Endothelial cell of umbilical vein (primary cell): ENCODE results near the gene TMEM178B. TPM values are rescaled to one million over a fixed set of nuclear protein-coding genes. Genes with fewer than 3 reads are reported as not detected.

Experiments
- BruUV-seq: library from RNA; stranded (reverse); fragments of 400-500 nt; replicated peaks from 2 replicates; lab custom pipeline; 2021; lab: Mats Ljungman, UMichigan
- CTCF ChIA-PET: fragments of 300-600, 350-600 bp; sonication (Branson Sonifier 250); formaldehyde crosslinking; loops from one replicate; lab custom pipeline; 2021; ENCODE audit warnings: antibody characterized with exemption, inconsistent platforms; lab: Charles Lee
- POLR2A ChIA-PET: fragments of 300-600, 350-600 bp; sonication (Branson Sonifier 250); formaldehyde crosslinking; loops from one replicate; lab custom pipeline; 2021; ENCODE audit warnings: antibody characterized with exemption, inconsistent platforms; lab: Charles Lee
- DNase-seq: peaks from one replicate; pipeline ENCODE4 v3.0.0-alpha.2; 2011; ENCODE audit warnings: low read depth, low spot score
- FAIRE-seq: peaks from 2 replicates; lab custom pipeline; 2011; peaks lifted over from hg19 to GRCh38; lab: Jason Lieb, UNC
- H2AFZ ChIP-seq: 2 replicates; pipeline ENCODE4 v1.6.0; 2012; ENCODE audit warnings: low read depth, low read length, control low read depth, inconsistent platforms
- H3K27ac ChIP-seq: 2 replicates; pipeline ENCODE4 v1.5.1; 2011; ENCODE audit warnings: low read depth, mild to moderate bottlenecking, control low read depth, low read length, moderate library complexity; ENCODE audit not compliant: insufficient read depth
- H3K27me3 ChIP-seq, 2 experiments: 2 replicates each; pipeline versions ENCODE4 v1.6.0 to v1.6.1; 2011; ENCODE audit warnings: low read length in 2 of 2, mixed read lengths in 1 of 2; ENCODE audit not compliant: control insufficient read depth in 2 of 2, insufficient read depth in 2 of 2
- H3K36me3 ChIP-seq, 2 experiments: 2 replicates in 1 of 2; 3 replicates in 1 of 2; pipeline ENCODE4 v1.5.1; 2011; ENCODE audit warnings: low read length in 2 of 2, mild to moderate bottlenecking in 1 of 2, moderate library complexity in 1 of 2; ENCODE audit not compliant: control insufficient read depth in 2 of 2, insufficient read depth in 2 of 2; ENCODE audit errors: extremely low read depth in 1 of 2
- H3K4me1 ChIP-seq: 3 replicates; pipeline ENCODE4 v1.5.1; 2011; ENCODE audit warnings: mild to moderate bottlenecking, low read length; ENCODE audit not compliant: control insufficient read depth, insufficient read depth; ENCODE audit errors: extremely low read depth
- H3K4me2 ChIP-seq: 2 replicates; pipeline ENCODE4 v1.6.1; 2011; ENCODE audit warnings: low read length, control low read depth, mixed read lengths; ENCODE audit not compliant: insufficient read depth
- H3K4me3 ChIP-seq, 3 experiments: fragments of 200-600 bp in 1 of 3; sonication (generic), shearing (Covaris generic) in 1 of 3; replicated peaks in 1 of 3; 2 replicates each; pipeline ENCODE4 v1.5.1; 2011 to 2016; ENCODE audit warnings: control low read depth in 3 of 3, low read length in 3 of 3, mild to moderate bottlenecking in 2 of 3, inconsistent platforms in 1 of 3, low read depth in 1 of 3, moderate library complexity in 1 of 3; ENCODE audit not compliant: insufficient read depth in 1 of 3
- H3K79me2 ChIP-seq: 2 replicates; pipeline ENCODE4 v1.6.0; 2012; ENCODE audit warnings: low read length, inconsistent platforms; ENCODE audit not compliant: control insufficient read depth, insufficient read depth
- H3K9ac ChIP-seq: replicated peaks from 2 replicates; pipeline ENCODE3; 2011; ENCODE audit warnings: low read length, control low read depth; ENCODE audit not compliant: insufficient read depth; ENCODE audit errors: extremely low read depth
- H3K9me1 ChIP-seq: replicated peaks from 3 replicates; pipeline ENCODE4 v1.6.0; 2011; ENCODE audit warnings: mild to moderate bottlenecking, low read length; ENCODE audit not compliant: control insufficient read depth, insufficient read depth; ENCODE audit errors: extremely low read depth
- H3K9me3 ChIP-seq: replicated peaks from 2 replicates; pipeline ENCODE4 v1.5.1; 2012; ENCODE audit warnings: low read length, inconsistent platforms; ENCODE audit not compliant: control insufficient read depth, insufficient read depth
- H4K20me1 ChIP-seq: replicated peaks from 2 replicates; pipeline ENCODE3; 2011; ENCODE audit warnings: mild to moderate bottlenecking, low read length; ENCODE audit not compliant: control insufficient read depth, insufficient read depth; ENCODE audit errors: extremely low read depth
- CTCF ChIP-seq, 2 donors: IDR thresholded peaks; 1 replicate in 1 of 2; 2 replicates in 1 of 2; pipeline ENCODE4 v1.5.1; 2011; ENCODE audit warnings: low read length in 2 of 2, mild to moderate bottlenecking in 2 of 2, moderate library complexity in 2 of 2, control low read depth in 1 of 2, inconsistent platforms in 1 of 2, low read depth in 1 of 2; ENCODE audit not compliant: insufficient read depth in 1 of 2; ENCODE audit errors: extremely low read depth in 1 of 2
- FOS ChIP-seq: IDR thresholded peaks from 2 replicates; pipeline ENCODE4 v1.6.1; 2011; ENCODE audit warnings: mild to moderate bottlenecking, low read length, moderate library complexity, borderline replicate concordance; ENCODE audit not compliant: insufficient read depth
- GATA2 ChIP-seq: IDR thresholded peaks from 2 replicates; pipeline ENCODE4 v1.7.0; 2011; ENCODE audit warnings: low read depth, mild to moderate bottlenecking, moderate library complexity, mixed read lengths, low read length; ENCODE audit not compliant: insufficient read length, insufficient read depth
- MAX ChIP-seq: IDR thresholded peaks from 2 replicates; pipeline ENCODE4 v1.6.1; 2011; ENCODE audit not compliant: insufficient read depth, insufficient read length
- MYC ChIP-seq: IDR thresholded peaks from one replicate; pipeline ENCODE4 v1.6.1; 2011; ENCODE audit warnings: mild to moderate bottlenecking, low read depth, low read length
- POLR2AphosphoS5 ChIP-seq: IDR thresholded peaks from 2 replicates; pipeline ENCODE4 v1.6.1; 2012; ENCODE audit warnings: low read depth, mild to moderate bottlenecking, control low read depth, low read length, moderate library complexity; ENCODE audit not compliant: insufficient read depth
- dilution Hi-C: fragments of 300-500 bp; cut with MboI; formaldehyde crosslinking; loops from one replicate; pipeline ENCODE4 v1.15.0; 2019; ENCODE audit warnings: low sequenced_read_pairs; ENCODE audit not compliant: extremely low pct_ligation_motif_present
- intact Hi-C: fragments of 100-400 bp; cut with micrococcal nuclease; formaldehyde crosslinking; loops from one replicate; pipeline ENCODE4 v1.10.0; 2022
- polyA plus RNA-seq, 4 experiments: library from polyadenylated mRNA; depleted of rRNA in 3 of 4; stranded (reverse) in 3 of 4; unstranded in 1 of 4; fragments of >200 nt; gene quantifications; 2 replicates each; pipeline versions ENCODE4 v1.2.1 to v1.2.3, GENCODE V29; 2011 to 2012; ENCODE audit warnings: missing spikeins in 1 of 4
- total RNA-seq: library from RNA; stranded (reverse); gene quantifications from 2 replicates; pipeline ENCODE4 v1.2.3, GENCODE V29; 2021

Gene TMEM178B
- total and polyA plus RNA-seq, 2 donors (not counting 3 experiments of a cell fraction or from before 2014, with no cell fraction given), result not detected

- Histone ChIP-seq H3K36me3 (no peaks in the 10 kb centered on the region), H3K4me3 (no peak overlapping the region), H3K79me2 (no peaks in the 10 kb centered on the region), H4K20me1 (no peaks in the 10 kb centered on the region), H3K4me2 (no peak overlapping the region), H2AFZ (no peak overlapping the region), H3K27ac (no peak overlapping the region), H3K27me3 (peaks cover 1 to 5% of the 10 kb centered on the region in 2 experiments), H3K9me1 (no peaks in the 10 kb centered on the region), H3K9ac (no peak overlapping the region), H3K4me1 (no peaks in the 10 kb centered on the region), H3K9me3 (no peaks in the 10 kb centered on the region)
- no TSS peak for BruUV-seq
- ChIA-PET POLR2A (no interaction called here), CTCF (interaction anchor here (1.0 kb wide), 1 partner anchor 17 kb away, joined by 3 read pairs; no protein-coding TSS in a partner anchor)
- no peak for TF ChIP-seq MYC
- no peak for TF ChIP-seq MAX
- no peak for TF ChIP-seq FOS
- no peak for TF ChIP-seq POLR2AphosphoS5
- dilution Hi-C loops, result no loop called here
- no peak for DNase-seq
- intact Hi-C loops, result no loop called here
- no peak for FAIRE-seq
These were observed 442.1 kb downstream of the TMEM178B start for GRCh38 chr7:141515941-141516340.

GRCh38 chr7:141519623-141520022, 445.8 kb downstream of the TMEM178B start:
- Histone ChIP-seq H3K79me2 (no peaks in the 10 kb centered on the region), H4K20me1 (no peaks in the 10 kb centered on the region), H3K9me1 (no peaks in the 10 kb centered on the region), H2AFZ (no peak overlapping the region), H3K9me3 (no peaks in the 10 kb centered on the region), H3K4me1 (no peaks in the 10 kb centered on the region), H3K27ac (no peak overlapping the region), H3K9ac (no peak overlapping the region), H3K27me3 (no peaks in the 10 kb centered on the region), H3K4me2 (no peak overlapping the region), H3K36me3 (no peaks in the 10 kb centered on the region), H3K4me3 (no peak overlapping the region)
- intact Hi-C loops, result no loop called here
- ChIA-PET POLR2A (no interaction called here), CTCF (interaction anchor here (1.1 kb wide), 1 partner anchor 14 kb away, joined by 3 read pairs; no protein-coding TSS in a partner anchor)
- no peak for FAIRE-seq
- no TSS peak for BruUV-seq
- DNase-seq, result no peak
- dilution Hi-C loops, result no loop called here
- TF ChIP-seq CTCF (IDR thresholded peaks at IDR 0.05; ENCODE audit: extremely low read depth in 1 of 2, insufficient read depth in 1 of 2, low read depth in 1 of 2, low read length in 2 of 2) (no peak), MAX (no peak), POLR2AphosphoS5 (no peak), GATA2 (no peak), MYC (no peak), FOS (no peak)
